GM23338 (cell line): ENCODE results near the gene SMARCC1. TPM values are rescaled to one million over a fixed set of nuclear protein-coding genes. Genes with fewer than 3 reads are reported as not detected.

Experiments used
- ATAC-seq: fragments of 200-7000 bp; cut with Tn5 transposase; 3 replicates; pipeline ENCODE4 v1.9.1; 2020
- DNase-seq: peaks from one replicate; pipeline ENCODE4 v3.0.0-alpha.2; 2015; ENCODE audit warnings: low spot score
- H2AFZ ChIP-seq: fragments of 200-600 bp; sonication (generic); 2 replicates; pipeline ENCODE4 v1.8.0; 2016; ENCODE audit warnings: antibody characterized with exemption, mild to moderate bottlenecking, moderate library complexity
- H3F3A ChIP-seq: fragments of 200-600 bp; sonication (generic); replicated peaks from 2 replicates; pipeline ENCODE4 v1.8.0; 2017; ENCODE audit warnings: antibody characterized with exemption, mixed run types, low read depth
- H3K27ac ChIP-seq: fragments of 200-600 bp; sonication (generic); 2 replicates; pipeline ENCODE4 v1.6.1; 2016; ENCODE audit warnings: low read depth
- H3K27me3 ChIP-seq: fragments of 200-600 bp; sonication (generic); 2 replicates; pipeline ENCODE4 v1.8.0; 2016; ENCODE audit warnings: mild to moderate bottlenecking, mixed run types, moderate library complexity; ENCODE audit not compliant: insufficient read depth
- H3K36me3 ChIP-seq: fragments of 200-600 bp; sonication (generic); 2 replicates; pipeline ENCODE4 v1.8.0; 2016; ENCODE audit warnings: mild to moderate bottlenecking; ENCODE audit not compliant: insufficient read depth
- H3K4me1 ChIP-seq: fragments of 200-600 bp; sonication (generic); 2 replicates; pipeline ENCODE4 v1.8.0; 2016; ENCODE audit warnings: mild to moderate bottlenecking, moderate library complexity; ENCODE audit not compliant: insufficient read depth
- H3K4me2 ChIP-seq: fragments of 200-600 bp; sonication (generic); 2 replicates; pipeline ENCODE4 v1.7.1; 2017; ENCODE audit warnings: mixed run types
- H3K4me3 ChIP-seq: fragments of 200-600 bp; sonication (generic); 2 replicates; pipeline ENCODE4 v1.6.1; 2016; ENCODE audit warnings: mixed run types
- H3K79me2 ChIP-seq: fragments of 200-600 bp; sonication (generic); replicated peaks from 2 replicates; pipeline ENCODE4 v1.8.0; 2017; ENCODE audit warnings: mild to moderate bottlenecking; ENCODE audit not compliant: insufficient read depth
- H3K9me2 ChIP-seq: fragments of 200-600 bp; sonication (generic); 2 replicates; pipeline ENCODE4 v1.8.0; 2017; ENCODE audit not compliant: insufficient read depth
- H4K20me1 ChIP-seq: fragments of 200-600 bp; sonication (generic); replicated peaks from 2 replicates; pipeline ENCODE4 v1.8.0; 2017; ENCODE audit warnings: mild to moderate bottlenecking; ENCODE audit not compliant: insufficient read depth
- H3K27ac Mint-ChIP-seq: 2 replicates; pipeline ENCODE4 v1.8.0; 2020; ENCODE audit warnings: inconsistent platforms, mild to moderate bottlenecking, moderate library complexity, mixed read lengths
- H3K27me3 Mint-ChIP-seq: 3 replicates; pipeline ENCODE4 v1.8.0; 2022; ENCODE audit warnings: low read depth, mild to moderate bottlenecking, moderate library complexity, mixed read lengths, inconsistent platforms; ENCODE audit not compliant: insufficient read depth, poor library complexity
- H3K36me3 Mint-ChIP-seq: 3 replicates; pipeline ENCODE4 v1.8.0; 2021; ENCODE audit warnings: low read depth, mild to moderate bottlenecking, inconsistent platforms, moderate library complexity, mixed read lengths
- H3K4me1 Mint-ChIP-seq: 3 replicates; pipeline ENCODE4 v1.8.0; 2020; ENCODE audit warnings: mild to moderate bottlenecking, inconsistent platforms, mixed read lengths
- H3K4me3 Mint-ChIP-seq: 3 replicates; pipeline ENCODE4 v1.8.0; 2021; ENCODE audit warnings: moderate library complexity, mild to moderate bottlenecking, inconsistent platforms, mixed read lengths
- H3K9me3 Mint-ChIP-seq: 3 replicates; pipeline ENCODE4 v1.8.0; 2020; ENCODE audit warnings: moderate library complexity, mild to moderate bottlenecking, inconsistent platforms, mixed read lengths
- CREB1 ChIP-seq: fragments of 250-450 bp; sonication (Bioruptor Pico); IDR thresholded peaks from 2 replicates; pipeline ENCODE4 v1.5.0; 2020; ENCODE audit warnings: low read depth, mild to moderate bottlenecking, moderate library complexity
- CTCF ChIP-seq, 2 experiments: fragments of 200-600 bp in 1 of 2; sonication (generic) in 1 of 2; conservative IDR thresholded peaks; 2 replicates each; pipeline versions ENCODE4 v1.5.1 to v1.6.1; 2016 to 2017; ENCODE audit warnings: antibody characterized with exemption in 2 of 2, low read depth in 2 of 2, mild to moderate bottlenecking in 2 of 2, moderate library complexity in 1 of 2
- ETS1 ChIP-seq: IDR thresholded peaks from 2 replicates; pipeline ENCODE4 v1.6.1; 2016; ENCODE audit warnings: antibody characterized with exemption
- EZH2 ChIP-seq: fragments of 200-600 bp; sonication (generic); IDR thresholded peaks from one replicate; pipeline ENCODE4 v1.8.0; 2017; ENCODE audit warnings: antibody characterized with exemption, mild to moderate bottlenecking, low read depth; ENCODE audit not compliant: unreplicated experiment
- EZH2phosphoT487 ChIP-seq: fragments of 200-600 bp; sonication (generic); IDR thresholded peaks from one replicate; pipeline ENCODE4 v1.8.1; 2018; ENCODE audit warnings: antibody characterized with exemption; ENCODE audit not compliant: unreplicated experiment
- JUNB ChIP-seq: IDR thresholded peaks from one replicate; pipeline ENCODE4 v1.6.1; 2016; ENCODE audit warnings: antibody characterized with exemption; ENCODE audit not compliant: unreplicated experiment
- NANOG ChIP-seq: IDR thresholded peaks from 2 replicates; pipeline ENCODE4 v1.6.1; 2016; ENCODE audit warnings: antibody characterized with exemption, borderline replicate concordance
- POLR2AphosphoS5 ChIP-seq: IDR thresholded peaks from 2 replicates; pipeline ENCODE4 v1.6.1; 2016; ENCODE audit warnings: antibody characterized with exemption, low read depth
- REST ChIP-seq: IDR thresholded peaks from one replicate; pipeline ENCODE4 v1.6.1; 2018; ENCODE audit warnings: antibody characterized with exemption; ENCODE audit not compliant: unreplicated experiment
- STAT1 ChIP-seq: IDR thresholded peaks from one replicate; pipeline ENCODE4 v1.6.1; 2016; ENCODE audit warnings: antibody characterized with exemption; ENCODE audit not compliant: unreplicated experiment
- ZNF114 ChIP-seq: fragments of 250-450 bp; sonication (Bioruptor Pico); IDR thresholded peaks from 2 replicates; pipeline ENCODE4 v1.5.0; 2020; ENCODE audit warnings: mild to moderate bottlenecking, moderate library complexity
- ZNF331 ChIP-seq: fragments of 250-450 bp; sonication (Bioruptor Pico); IDR thresholded peaks from 2 replicates; pipeline ENCODE4 v1.5.0; 2020; ENCODE audit warnings: low read depth, mild to moderate bottlenecking, moderate library complexity
- ZNF462 ChIP-seq: fragments of 250-450 bp; sonication (Bioruptor Pico); IDR thresholded peaks from 2 replicates; pipeline ENCODE4 v1.5.0; 2020; ENCODE audit warnings: mild to moderate bottlenecking, moderate library complexity
- polyA plus RNA-seq: library from polyadenylated mRNA; unstranded; fragments of >200 nt; fragmentation: Nextera tagmentation; extraction: Ambion mirVana; gene quantifications from 2 replicates; pipeline ENCODE4 v1.2.1, GENCODE V29; 2016
- total RNA-seq: library from RNA; depleted of rRNA; stranded (reverse); fragments of >200 nt; shearing (Covaris generic); gene quantifications from 2 replicates; pipeline ENCODE4 v1.2.3, GENCODE V29; 2014

The SMARCC1 gene
- total and polyA plus RNA-seq, 2 experiments from 2014 or later: 105 to 171 TPM

GRCh38 chr3:47731061-47731460, 50.6 kb downstream of the SMARCC1 start:
- H3K27ac Mint-ChIP-seq: no peak overlapping the region

More at GRCh38 chr3:47731061-47731460, 50.6 kb downstream of the SMARCC1 start:
- no peak for TF ChIP-seq STAT1
- TF ChIP-seq POLR2AphosphoS5: no peak
- no peak for TF ChIP-seq EZH2phosphoT487
- TF ChIP-seq CREB1 (CRISPR knock-in tag): no peak
- no peak for TF ChIP-seq EZH2
- TF ChIP-seq ZNF114: no peak
- TF ChIP-seq ETS1: no peak
- no peak for TF ChIP-seq ZNF331
- TF ChIP-seq NANOG: no peak
- TF ChIP-seq CTCF (conservative IDR thresholded peaks at IDR 0.05; ENCODE audit: low read depth in 2 of 2): no peak
- no peak for TF ChIP-seq ZNF462 (CRISPR knock-in tag)
- no peak for TF ChIP-seq REST
- TF ChIP-seq JUNB: no peak
- H4K20me1 ChIP-seq: peaks cover 33% of the 10 kb centered on the region
- DNase-seq: no peak
- no peak overlapping the region for H3K4me3 Mint-ChIP-seq
- no peaks in the 10 kb centered on the region for H3K9me3 Mint-ChIP-seq
- H3F3A ChIP-seq: peaks cover 31% of the 10 kb centered on the region
- no peak overlapping the region for H3K4me2 ChIP-seq
- no peak overlapping the region for H3K27ac ChIP-seq
- H3K36me3 ChIP-seq: peaks cover 71% of the 10 kb centered on the region
- H3K27me3 ChIP-seq: no peaks in the 10 kb centered on the region
- ATAC-seq: no peak
- no peaks in the 10 kb centered on the region for H3K4me1 Mint-ChIP-seq
- no peak overlapping the region for H2AFZ ChIP-seq
- peaks cover 84% of the 10 kb centered on the region for H3K36me3 Mint-ChIP-seq
- peaks cover 5% of the 10 kb centered on the region for H3K27me3 Mint-ChIP-seq
- H3K4me3 ChIP-seq: no peak overlapping the region
- no peaks in the 10 kb centered on the region for H3K9me2 ChIP-seq
- no peaks in the 10 kb centered on the region for H3K4me1 ChIP-seq
- peaks cover 83% of the 10 kb centered on the region for H3K79me2 ChIP-seq
